ENCODE measurements around the gene MAZ. TPM values are rescaled to one million over a fixed set of nuclear protein-coding genes. Genes with fewer than 3 reads are reported as not detected.

Gene MAZ
- total and polyA plus RNA-seq, 2 of the 13 experiments (the other 11 are each of a cell fraction or from before 2014, with no cell fraction given), result 203 to 277 TPM

DNA sequence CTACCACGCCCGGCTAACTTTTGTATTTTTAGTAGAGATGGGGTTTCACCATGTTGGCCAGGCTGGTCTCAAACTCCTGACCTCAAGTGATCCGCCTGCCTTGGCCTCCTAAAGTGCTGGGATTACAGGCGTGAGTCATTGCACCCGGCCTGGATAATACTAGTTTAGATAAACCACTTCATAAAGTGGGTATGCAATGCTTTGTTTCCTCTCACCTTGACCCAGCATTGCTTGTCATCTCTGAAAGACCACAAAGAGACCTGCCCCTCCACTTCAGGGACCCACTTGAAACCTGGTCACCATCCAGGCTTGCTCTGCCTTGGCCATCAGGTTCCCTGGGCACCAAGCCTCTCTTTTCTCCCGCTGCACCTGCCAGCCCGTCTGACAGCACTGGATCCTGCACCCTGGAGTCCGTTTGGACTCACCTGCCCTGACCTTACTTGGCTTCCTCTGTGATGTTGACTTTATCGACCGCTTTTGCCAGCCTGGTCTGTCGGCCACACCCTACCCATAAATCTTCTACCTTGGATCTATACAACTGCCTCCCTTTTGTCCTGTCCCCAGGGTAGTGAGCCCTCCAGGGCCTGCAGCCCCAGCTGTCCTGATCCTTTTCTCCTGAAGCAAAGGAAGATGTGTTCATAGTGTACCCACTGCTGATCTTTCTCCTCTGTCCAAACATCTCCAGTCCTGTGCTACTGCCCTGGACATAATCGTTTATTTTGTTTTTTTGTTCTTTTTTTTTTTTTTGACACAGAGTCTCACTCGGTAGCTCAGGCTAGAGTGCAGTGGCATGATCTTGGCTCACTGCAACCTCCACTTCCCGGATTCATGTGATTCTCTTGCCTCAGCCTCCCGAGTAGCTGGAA, 40.9 kb upstream of the MAZ start (continued):
- TF ChIP-seq, protein P1, sequence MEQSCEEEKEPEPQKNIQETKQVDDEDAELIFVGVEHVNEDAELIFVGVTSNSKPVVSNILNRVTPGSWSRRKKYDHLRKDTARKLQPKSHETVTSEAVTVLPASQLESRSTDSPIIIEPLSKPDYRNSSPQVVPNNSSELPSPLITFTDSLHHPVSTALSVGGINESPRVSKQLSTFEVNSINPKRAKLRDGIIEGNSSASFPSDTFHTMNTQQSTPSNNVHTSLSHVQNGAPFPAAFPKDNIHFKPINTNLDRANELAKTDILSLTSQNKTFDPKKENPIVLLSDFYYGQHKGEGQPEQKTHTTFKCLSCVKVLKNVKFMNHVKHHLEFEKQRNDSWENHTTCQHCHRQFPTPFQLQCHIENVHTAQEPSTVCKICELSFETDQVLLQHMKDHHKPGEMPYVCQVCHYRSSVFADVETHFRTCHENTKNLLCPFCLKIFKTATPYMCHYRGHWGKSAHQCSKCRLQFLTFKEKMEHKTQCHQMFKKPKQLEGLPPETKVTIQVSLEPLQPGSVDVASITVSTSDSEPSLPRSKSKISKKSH (CRISPR knock-in tag; IDR thresholded peaks at IDR 0.05; ENCODE audit: borderline replicate concordance), result peak; percentile 59; the same call in 1 of the 2 replicates
- TF ChIP-seq PCBP1 (IDR thresholded peaks at IDR 0.05; ENCODE audit: borderline replicate concordance, low read depth, low read length), result no peak
- no peak for TF ChIP-seq ZFP36 (IDR thresholded peaks at IDR 0.05; ENCODE audit: borderline replicate concordance, low read depth, low read length, partially characterized antibody)
- 0 out of 2 replicates have a peak, but pooled peaks have one; percentile 56 for TF ChIP-seq ZFP36L1 (CRISPR knock-in tag; IDR thresholded peaks at IDR 0.05)
- peak; percentile 99 for TF ChIP-seq HDAC2 (CRISPR knock-in tag; IDR thresholded peaks at IDR 0.05)
- peak; percentile 44; the same call in 1 of the 2 replicates for TF ChIP-seq ZNF33B (CRISPR knock-in tag; IDR thresholded peaks at IDR 0.05)
- no peak for TF ChIP-seq NFIB (CRISPR knock-in tag; IDR thresholded peaks at IDR 0.05; ENCODE audit: borderline replicate concordance)
- TF ChIP-seq, protein P2, sequence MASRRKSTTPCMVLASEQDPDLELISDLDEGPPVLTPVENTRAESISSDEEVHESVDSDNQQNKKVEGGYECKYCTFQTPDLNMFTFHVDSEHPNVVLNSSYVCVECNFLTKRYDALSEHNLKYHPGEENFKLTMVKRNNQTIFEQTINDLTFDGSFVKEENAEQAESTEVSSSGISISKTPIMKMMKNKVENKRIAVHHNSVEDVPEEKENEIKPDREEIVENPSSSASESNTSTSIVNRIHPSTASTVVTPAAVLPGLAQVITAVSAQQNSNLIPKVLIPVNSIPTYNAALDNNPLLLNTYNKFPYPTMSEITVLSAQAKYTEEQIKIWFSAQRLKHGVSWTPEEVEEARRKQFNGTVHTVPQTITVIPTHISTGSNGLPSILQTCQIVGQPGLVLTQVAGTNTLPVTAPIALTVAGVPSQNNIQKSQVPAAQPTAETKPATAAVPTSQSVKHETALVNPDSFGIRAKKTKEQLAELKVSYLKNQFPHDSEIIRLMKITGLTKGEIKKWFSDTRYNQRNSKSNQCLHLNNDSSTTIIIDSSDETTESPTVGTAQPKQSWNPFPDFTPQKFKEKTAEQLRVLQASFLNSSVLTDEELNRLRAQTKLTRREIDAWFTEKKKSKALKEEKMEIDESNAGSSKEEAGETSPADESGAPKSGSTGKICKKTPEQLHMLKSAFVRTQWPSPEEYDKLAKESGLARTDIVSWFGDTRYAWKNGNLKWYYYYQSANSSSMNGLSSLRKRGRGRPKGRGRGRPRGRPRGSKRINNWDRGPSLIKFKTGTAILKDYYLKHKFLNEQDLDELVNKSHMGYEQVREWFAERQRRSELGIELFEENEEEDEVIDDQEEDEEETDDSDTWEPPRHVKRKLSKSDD (CRISPR knock-in tag; IDR thresholded peaks at IDR 0.05; ENCODE audit: low read depth), result peak; percentile 88
- TF ChIP-seq, protein P3, sequence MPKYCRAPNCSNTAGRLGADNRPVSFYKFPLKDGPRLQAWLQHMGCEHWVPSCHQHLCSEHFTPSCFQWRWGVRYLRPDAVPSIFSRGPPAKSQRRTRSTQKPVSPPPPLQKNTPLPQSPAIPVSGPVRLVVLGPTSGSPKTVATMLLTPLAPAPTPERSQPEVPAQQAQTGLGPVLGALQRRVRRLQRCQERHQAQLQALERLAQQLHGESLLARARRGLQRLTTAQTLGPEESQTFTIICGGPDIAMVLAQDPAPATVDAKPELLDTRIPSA (CRISPR knock-in tag; IDR thresholded peaks at IDR 0.05; ENCODE audit: borderline replicate concordance), result 0 out of 2 replicates have a peak, but pooled peaks have one; percentile 57
- TF ChIP-seq ZNF746 (CRISPR knock-in tag; IDR thresholded peaks at IDR 0.05), result peak; percentile 94
- no peak for TF ChIP-seq NBN (conservative IDR thresholded peaks at IDR 0.05)
- no peak for TF ChIP-seq ISX (CRISPR knock-in tag; conservative IDR thresholded peaks at IDR 0.05)
- peak; percentile 86 for TF ChIP-seq BORCS8-MEF2B (CRISPR knock-in tag; IDR thresholded peaks at IDR 0.05)
- no peak; the same call in 1 of the 2 replicates for TF ChIP-seq FOXM1 (CRISPR knock-in tag; IDR thresholded peaks at IDR 0.05)
- TF ChIP-seq, protein P4, sequence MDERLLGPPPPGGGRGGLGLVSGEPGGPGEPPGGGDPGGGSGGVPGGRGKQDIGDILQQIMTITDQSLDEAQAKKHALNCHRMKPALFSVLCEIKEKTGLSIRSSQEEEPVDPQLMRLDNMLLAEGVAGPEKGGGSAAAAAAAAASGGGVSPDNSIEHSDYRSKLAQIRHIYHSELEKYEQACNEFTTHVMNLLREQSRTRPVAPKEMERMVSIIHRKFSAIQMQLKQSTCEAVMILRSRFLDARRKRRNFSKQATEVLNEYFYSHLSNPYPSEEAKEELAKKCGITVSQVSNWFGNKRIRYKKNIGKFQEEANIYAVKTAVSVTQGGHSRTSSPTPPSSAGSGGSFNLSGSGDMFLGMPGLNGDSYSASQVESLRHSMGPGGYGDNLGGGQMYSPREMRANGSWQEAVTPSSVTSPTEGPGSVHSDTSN (CRISPR knock-in tag; IDR thresholded peaks at IDR 0.05), result peak; percentile 88
- TF ChIP-seq KLF11 (CRISPR knock-in tag; IDR thresholded peaks at IDR 0.05), result 0 out of 2 replicates have a peak, but pooled peaks have one; percentile 37
- TF ChIP-seq, protein P5, sequence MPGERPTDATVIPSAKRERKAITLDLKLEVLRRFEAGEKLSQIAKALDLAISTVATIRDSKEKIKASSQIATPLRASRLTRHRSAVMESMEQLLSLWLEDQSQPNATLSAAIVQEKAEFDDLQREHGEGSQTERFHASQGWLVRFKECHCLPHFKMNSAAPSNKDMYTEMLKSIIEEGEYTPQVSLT (CRISPR knock-in tag; IDR thresholded peaks at IDR 0.05; ENCODE audit: borderline replicate concordance, low read depth), result no peak
- TF ChIP-seq HOXD1 (CRISPR knock-in tag; IDR thresholded peaks at IDR 0.05), result peak; percentile 97
- no peak for TF ChIP-seq KLF9 (CRISPR knock-in tag; IDR thresholded peaks at IDR 0.05; ENCODE audit: low read depth)
- TF ChIP-seq ZNF775 (CRISPR knock-in tag; IDR thresholded peaks at IDR 0.05; ENCODE audit: borderline replicate concordance), result no peak
- TF ChIP-seq NFYB (CRISPR knock-in tag; IDR thresholded peaks at IDR 0.05), result no peak; the same call in 1 of the 2 replicates

Data from HepG2 (cell line).